ENCODE data around the gene HMGA1.

Gene HMGA1

DNA sequence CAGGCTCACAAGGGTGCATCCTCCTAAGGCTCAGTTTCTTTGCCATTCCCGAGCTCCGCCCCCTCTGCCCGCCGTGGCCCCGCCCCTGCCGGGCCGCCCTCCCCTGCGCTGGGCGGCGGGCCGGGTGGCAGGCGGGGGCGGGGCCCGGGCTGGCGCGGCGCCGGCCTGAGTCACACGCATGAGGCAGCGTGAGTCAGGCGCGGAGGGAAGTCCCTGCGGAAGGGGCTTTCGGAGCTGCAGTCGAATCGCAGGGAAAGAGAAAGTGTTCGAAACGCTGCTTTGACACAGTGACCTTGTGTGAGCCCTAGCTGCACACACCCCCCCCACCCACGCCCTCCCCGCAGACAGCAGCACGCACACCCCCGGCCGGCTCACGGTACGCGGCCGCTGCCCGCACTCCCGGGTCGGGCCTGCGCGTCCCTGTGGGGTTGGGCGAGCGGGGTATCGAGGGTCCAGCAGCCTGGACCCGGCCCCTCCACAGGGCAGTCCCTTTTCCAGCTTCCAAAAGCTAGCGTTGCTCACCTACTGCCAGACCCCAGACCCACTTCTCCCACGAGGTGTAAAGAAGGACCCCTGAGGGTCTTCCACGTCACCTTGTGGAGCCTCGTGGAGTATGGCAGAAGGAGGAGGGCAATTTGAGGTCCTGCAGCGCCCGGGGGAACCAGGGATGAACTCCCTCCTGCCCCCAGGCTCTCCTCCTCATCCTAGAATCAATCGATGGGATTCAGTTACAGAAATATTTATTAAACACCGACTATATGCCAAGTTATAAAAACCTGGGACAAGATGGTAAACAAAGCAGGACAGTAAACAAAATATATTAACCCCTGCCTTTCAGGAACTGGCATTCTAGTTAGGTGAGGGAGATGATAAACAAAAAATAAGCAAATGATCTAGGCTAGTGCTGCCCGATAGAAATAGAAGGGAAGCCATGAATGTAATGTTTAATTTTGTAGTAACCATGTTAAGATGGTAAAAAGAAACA, 12.4 kb upstream of the HMGA1 start:
- peak; percentile 95 for DNase-seq

DNA sequence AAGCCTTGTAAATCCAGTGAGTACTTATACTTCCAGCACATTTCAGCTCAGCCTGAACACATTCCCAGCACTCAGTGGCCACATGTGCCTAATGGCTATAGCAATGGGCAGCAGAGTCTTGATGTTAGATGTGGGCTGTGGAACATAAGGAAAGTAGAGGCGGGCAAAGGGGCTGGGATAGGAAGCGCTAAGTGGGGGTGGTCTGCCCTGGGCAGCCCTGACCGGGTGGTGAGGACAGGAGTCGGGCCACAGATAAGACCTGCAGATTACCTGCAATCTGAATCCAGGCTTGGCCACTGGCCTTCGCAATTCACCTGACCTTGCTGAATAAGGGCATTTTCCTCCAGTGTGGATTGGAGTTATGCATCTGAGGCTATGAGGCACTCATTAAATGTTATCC, 11.1 kb upstream of the HMGA1 start:
- DNase-seq, result no peak

DNA sequence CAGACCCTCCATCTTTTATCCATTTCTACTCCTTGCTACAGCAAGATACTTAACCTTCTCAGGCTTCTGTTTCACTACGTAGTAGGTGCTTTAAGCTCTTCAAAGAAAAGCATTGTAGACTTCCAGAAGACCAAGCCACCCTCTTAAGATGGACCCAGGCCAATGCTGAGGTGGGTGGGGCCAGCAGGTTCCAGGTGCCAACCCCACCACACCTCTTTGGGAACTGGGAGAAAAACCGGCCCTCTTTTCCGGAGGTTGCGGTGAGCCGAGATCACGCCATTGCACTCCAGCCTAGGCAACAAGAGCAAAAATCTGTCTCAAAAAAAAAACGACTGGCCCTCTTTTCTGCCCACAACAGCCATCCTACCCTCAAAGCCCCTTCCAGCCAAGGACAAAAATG, 10.6 kb upstream of the HMGA1 start:
- DNase-seq, result no peak

DNA sequence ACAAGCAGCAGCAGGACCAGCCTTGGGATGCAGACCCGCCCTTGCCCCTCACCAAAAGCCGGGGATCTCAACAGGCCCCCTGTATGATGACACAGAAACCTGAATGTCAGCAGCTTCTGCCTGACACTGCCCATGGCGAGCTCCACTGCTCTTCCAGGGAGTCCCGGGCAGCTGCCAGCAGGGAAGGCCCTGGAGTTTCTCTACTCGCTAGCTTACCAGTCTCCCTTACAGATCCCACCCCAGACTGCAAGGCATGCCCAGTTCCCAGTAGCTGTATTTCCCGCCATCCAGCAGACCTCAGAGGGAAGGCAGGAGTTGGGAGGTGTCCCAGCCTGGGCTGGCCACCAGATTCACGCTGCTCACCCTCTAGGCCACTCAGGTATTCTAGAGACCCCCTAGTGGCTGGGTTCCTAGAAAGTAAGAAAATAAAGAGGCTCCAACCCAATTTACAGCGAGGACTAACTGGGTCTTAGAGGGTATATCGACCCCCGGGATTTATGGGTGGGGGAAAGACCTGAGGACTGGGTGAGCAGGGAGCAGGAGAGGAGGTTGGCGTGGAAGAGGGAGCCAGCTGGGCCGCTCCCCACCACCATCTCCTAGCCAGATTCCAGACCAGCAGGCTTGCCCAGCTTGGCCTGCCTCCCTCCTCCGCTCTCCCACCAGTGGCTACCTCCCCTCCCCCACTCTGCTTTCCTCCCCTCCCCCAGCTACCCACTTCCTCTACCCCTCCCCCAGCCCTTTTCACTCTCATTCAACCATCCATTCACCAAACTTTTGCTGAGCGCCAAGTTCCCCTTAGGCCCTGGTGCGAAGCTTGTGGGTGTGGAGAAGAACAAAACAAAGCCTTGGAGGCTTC, 9.7 kb upstream of the HMGA1 start:
- no peak for DNase-seq

DNA sequence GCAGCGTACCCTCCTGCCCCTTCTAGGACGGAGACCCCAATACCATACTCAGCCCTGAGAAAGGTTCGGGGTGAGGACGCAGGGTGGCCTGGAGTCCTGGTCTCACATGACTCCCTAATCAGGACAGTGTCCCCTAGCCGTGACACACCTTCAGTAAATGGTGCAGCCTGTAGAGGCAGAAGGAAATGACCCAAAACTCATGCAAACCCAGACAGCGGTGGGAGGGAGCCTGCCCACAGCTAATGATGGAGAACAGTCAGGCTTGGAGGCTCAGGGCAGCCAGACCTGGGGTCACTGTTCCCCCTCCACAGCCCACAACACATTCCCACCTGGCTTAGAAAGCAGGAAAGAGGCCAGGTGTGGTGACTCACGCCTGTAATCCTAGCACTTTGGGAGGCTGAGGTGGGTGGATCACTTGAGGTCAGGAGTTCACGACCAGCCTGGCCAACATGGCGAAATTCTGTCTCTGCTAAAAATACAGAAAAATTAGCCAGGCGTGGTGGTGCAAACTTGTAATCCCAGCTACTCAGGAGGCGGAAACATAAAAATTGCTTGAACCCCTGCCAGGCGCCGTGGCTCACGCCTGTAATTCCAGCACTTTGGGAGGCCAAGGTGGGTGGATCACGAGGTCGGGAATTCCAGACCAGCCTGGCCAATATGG, 8.8 kb upstream of the HMGA1 start:
- DNase-seq, result no peak

DNA sequence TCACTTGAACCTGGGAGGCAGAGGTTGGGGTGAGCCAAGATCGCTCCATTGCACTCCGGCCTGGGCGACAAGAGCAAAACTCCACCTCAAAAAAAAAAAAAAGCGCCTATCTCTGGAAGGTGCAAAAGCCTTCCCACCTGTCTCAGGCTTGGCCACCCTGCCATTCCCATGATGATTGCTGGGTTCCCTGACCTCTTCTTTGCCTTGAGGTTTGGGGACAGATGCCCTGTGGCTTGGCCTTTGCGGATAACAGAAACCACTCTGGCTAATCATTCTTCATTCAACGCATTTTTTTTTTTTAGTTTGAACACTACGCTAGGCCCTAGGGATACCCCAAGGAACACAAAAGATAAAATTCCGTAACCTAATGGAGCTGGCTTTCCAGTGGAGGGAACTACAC, 6.8 kb upstream of the HMGA1 start:
- DNase-seq, result no peak

DNA sequence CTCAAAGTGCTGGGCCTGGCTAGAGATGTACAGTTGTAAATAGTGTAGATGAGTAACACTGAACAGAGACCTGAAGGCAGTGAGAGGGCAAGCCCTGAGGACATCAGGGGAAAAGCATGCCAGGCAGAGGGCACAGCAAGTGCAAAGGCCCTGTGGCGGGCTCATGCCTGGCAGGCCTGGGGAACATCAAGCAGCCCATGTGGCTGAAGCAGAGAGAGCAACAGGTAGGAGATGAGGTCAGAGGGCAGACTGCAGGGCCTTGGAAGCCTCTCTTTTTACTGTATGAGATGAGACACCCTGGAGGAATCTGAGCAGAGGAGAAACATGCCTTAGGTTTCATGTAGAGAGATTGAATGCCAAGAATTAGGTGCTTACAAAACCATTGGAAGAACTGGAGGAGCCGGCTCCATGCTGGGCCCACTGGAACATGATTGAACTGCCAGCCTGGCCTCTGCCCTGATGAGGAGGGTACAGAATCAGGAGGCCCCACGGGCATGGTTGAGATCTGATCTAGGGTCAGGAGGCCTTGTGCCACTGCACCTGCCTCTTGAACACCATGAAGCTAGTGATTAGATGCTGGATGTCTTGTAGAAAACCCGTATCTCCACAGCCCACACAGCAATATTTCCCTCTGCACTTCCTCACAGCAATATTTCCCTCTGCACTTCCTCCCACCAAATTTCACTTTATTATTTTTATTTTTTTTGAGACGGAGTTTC, 5.9 kb upstream of the HMGA1 start:
- DNase-seq, result no peak

DNA sequence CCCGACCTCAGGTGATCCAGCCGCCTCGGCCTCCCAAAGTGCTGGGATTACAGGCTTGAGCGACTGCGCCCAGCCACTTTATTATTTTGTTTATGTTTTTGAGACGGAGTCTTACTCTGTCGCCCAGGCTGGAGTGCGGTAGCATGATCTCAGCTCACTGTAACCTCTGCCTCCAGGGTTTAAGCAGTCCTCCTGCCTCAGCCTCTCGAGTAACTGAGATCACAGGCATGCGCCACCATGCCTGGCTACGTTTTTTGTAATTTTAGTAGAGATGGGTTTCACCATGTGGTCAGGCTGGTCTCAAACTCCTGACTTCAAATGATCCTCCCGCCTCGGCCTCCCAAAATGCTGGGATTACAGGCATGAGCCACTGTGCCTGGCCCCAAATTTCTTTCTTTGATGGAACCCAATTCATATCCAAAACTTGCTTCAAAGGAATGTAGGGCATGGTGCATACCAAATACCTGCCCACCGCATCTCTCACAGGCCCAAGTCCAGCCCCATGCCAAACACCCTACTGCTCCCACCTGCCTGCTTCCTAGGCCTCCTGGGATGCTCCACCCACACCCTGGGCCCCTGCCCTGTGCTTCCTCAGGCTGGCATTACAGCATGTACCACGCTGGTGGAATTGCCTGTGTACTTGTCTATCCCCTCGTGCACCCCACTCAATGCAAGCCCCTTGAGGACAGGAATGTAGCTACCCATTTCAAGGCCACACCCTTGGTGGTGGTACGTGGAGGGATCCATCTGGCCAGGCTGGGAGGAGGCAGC, 4.9 kb upstream of the HMGA1 start:
- no peak for DNase-seq

DNA sequence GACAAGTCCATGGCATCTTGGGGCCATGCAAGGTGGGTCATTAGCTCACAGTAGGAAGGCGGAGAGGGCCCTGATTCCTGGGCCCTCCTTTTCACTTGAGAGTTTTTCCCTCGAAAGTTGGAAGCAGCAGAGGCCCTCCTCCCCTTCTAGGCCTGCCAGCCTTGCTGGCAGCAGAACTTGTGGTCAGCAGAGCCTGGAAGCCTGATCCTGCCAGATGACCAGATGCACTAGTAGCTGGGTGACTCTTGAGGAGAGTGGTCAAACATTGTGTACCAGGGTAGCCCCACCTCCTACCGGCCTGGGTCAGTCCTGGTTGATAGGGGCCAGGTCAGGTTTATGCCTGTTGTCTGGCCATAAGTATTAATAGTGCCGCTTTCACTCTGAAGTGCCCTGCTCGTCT, 3.8 kb upstream of the HMGA1 start:
- DNase-seq, result no peak

DNA sequence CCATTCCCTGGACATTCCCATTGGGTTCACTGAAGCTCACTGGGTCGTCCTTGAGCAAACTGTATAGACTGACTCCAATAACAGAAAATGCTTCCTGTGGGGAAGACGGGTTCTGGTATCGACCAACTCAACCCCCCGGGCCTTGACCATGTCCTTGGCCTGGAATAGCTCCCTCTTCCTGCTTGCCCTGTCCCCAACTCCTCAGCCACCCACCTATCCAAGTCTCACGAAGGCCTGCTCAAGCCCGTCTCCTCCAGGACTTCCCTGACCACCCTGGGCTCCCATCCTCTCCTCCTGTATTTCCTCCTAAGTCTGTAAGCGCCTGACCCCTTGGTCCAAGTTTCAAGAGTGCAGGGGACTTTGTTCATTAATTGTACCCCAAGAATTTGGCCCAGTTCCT, 2.8 kb upstream of the HMGA1 start:
- no peak for DNase-seq

DNA sequence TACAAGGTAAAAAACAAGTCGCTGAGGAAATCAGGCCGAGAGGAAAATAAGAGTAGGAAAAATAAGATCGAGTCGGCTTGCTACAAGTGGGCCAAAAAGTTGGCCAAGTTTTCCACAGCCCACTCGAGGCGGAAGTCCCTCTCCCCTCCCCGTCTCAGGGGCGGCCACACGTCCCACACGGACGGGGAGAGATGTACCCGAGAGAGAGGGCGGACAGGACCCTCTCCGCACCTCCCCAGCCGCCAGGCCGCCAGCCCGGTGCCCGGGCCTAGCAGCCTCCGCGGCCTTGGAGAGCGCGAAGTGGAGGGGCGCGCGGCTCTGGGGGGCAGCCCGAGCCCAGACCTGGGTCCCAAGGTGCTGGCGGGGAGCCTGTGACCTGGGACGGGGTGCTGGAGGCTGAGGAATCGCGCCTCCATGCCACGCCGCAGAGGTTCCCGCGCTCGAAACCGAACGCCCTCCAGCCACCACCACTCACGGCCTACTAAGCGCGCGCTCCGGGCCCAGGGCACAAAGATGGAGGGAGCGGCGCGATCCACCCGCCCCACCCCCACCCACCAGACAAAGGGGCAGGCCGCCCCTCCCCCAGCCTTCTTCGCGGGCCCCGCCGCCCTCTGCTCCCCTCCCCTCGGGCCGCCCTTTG, 1.9 kb upstream of the HMGA1 start:
- DNase-seq, result no peak

DNA sequence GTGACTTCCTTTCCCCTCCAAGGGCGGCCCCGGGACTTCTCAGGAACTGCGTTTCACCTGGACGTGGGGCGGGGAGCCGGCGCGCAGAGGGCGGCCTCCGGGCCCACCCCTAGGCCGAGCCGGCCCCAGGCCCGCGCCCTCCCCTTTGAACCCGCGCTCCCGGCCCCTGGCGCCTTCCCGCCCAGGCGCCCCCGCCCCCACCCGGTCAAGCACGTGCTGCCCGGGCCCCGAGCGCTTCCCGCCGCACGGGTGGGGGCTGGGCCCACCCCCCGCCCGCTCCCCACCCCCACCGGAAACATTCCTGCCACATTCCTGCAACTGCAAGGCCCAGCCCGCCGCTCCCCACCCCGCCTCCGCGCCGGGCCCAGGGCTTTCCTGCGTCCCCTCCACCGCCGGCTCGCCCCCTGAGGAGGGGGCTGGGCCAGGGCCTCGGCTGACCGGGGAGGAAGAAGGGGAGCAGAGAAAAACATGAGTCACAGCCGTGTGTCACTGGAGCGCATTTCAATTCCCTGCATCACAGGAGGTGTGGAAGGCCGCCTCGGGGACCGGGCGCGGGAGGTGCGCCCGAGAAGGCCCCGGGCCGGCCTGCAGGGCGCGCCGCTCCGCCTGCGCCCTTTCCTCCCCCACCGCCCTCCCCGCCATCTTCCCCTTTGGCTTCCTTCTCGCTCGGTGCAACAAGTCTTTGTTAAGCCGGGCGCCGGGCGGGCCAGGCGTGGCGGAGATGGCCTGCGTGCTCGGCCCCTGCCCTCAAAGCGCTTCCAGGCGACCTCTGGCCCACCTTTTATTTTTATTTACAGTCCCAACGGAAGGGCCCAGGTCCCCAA, 1.2 kb upstream of the HMGA1 start:
- DNase-seq, result peak; percentile 73 to 77

DNA sequence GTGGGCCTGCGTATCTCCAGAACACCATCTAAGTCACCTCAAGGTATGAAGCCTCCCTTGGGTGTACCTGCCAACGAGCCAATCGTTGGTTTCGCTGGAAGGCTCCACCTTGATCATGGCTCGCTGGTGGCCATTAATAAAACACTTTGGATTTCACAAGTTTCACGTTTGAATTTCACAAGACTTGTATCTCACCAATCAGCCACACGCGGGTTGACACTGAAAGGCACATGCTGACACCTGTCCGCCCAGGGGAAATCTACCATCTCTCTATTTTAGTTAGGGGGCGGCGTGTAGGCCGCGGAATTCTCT, 586 bp upstream of the HMGA1 start:
- DNase-seq, result peak in 1 of 2 donors; percentile 53

DNA sequence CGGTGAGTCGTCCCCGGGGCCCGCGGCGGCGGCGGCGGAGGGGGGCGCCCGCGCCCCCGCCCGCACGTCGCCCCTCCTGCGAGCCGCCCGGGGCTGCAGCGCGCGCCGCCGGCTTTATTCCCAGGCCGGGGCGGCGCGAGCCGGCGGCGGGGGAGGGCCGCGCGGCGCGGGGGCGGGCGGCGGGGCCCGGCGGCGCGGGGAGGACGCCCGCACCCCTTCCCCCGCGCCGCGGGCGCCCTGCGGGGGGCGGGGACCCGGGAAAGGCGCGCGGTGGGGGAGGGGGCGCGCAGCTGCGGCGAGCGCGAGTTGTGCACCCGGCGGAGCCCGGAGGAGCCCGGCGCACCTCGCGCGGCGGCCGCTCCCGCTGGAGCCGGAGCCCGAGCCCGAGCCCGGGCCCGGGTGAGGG, 646 bp downstream of the HMGA1 start:
- DNase-seq, result peak in 1 of 2 donors; percentile 31

DNA sequence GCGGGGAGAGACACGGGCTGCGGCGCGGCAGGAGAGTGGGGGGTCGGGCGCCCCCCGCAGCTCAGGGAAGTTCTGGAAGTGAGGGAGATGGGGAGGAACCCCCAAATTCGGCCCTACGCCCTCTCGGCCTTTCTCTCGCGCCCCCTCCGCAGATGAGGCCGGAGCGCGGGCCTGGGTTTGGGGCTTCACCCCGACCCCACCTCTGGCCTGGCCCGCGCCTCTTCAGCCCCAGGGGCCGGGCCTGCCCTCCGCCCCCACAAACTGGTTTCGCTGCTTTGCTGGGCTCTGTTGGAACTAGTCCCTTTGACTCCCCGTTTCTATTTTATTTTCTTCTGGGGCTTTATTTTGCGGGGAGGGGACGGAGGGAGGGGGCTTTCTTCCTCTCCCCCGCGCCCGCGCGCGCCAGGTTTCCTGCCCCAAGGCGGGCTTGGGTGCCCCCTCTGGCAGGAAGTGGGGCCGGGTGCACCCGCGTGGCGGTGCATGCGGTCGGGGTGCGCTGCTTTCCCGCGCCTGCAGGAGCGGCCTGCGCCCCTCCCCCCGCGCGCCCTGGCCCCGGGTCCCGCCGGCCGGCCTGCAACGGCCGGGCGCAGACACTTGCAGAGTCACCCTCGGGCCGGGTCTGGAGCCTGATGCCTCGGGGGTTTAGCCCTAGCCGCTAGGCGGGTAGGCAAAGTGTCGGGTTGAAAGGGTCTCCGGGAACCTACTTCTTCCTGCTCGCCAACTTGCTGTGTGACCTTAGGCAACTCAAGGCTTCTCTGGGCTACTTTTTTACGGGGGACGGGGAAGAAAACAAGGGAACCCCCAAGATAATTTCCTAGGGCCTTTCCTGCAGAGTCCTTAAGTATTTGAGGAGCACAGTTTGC, 1.3 kb downstream of the HMGA1 start:
- peak; percentile 68 to 76 for DNase-seq

DNA sequence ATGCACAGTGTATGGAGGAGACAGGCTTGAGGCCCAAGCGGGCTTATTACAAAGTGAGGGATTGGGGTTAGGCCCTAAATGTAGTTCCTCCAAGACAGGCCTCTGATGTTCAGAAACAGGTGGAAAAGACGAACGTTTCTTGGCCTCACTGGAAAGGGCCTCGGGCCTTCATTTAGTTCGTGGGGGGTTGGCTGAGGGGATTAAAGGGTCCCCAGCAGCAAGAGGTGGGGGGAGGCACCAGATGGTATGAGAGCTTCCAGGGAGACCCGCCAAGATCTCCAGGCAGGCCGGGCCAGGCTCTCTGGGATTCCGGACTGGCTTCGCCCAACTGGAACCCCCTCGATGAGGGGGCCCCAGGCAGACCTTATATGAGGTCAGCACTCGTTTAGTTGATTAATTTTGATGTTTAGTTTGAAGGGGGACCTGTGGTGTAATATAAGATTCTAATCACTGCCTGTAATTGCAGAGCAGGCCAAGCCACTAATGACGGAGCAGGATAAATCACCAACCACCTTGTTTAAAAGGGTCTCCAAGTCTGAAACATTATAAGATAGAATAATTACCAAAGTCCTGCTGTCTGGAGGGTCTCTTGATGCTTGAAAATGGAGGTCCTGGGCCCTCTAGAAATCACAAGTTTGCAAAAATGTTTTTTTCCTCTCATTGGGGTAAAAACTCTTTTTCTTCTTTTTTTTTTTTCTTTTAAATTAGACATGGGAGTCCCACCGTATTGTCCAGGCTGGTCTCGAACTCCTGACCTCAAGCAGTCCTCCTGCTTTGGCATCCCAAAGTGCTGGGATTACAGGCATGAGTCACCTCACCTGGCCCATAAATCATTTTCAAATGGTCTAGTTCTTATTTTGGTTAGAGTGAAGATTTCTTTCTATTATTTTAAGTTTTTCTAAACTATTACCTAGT, 2.2 kb downstream of the HMGA1 start:
- no peak for DNase-seq

DNA sequence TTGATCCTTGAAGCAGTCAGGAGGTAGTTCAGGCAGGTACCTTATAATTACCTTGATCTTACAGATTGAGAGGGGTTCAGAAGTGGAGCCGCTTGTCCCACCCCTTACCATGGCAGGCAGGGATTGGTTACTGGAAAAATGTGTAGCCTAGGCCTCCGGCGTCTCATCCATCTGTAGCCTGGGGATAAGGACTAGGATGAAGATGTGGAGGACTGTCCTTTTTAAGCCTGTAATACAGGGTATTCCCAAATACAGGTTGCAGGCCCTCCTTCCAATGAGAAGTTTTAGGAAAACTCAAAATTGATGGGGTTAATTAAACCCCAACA, 2.8 kb downstream of the HMGA1 start:
- no peak for DNase-seq

DNA sequence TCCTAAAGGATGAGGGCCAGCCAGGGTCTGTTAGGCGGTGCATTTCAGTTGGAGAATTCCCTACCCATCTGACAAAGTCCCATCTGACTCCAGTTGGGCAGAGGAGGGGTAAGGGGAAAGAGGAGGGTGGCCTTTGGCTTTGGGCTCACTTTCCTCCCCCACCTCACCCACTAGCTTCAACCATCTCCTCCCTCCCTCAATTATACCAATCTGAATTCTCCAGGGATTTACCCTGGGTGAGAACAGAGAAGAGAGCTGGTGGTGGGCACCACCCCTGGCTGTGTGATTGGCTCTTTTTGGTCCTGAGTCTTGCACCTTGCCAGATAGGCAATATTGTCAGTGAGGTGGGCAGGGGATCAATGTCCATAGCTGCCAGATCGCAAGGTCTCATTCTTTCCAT, 3.2 kb downstream of the HMGA1 start:
- DNase-seq, result no peak

Data from activated CD4-positive, alpha-beta T cell treated with anti-CD3 and anti-CD28 coated beads for 4 hours (primary cell).